ENCODE measurements around the gene CTDSP1.

CTDSP1 gene

DNA sequence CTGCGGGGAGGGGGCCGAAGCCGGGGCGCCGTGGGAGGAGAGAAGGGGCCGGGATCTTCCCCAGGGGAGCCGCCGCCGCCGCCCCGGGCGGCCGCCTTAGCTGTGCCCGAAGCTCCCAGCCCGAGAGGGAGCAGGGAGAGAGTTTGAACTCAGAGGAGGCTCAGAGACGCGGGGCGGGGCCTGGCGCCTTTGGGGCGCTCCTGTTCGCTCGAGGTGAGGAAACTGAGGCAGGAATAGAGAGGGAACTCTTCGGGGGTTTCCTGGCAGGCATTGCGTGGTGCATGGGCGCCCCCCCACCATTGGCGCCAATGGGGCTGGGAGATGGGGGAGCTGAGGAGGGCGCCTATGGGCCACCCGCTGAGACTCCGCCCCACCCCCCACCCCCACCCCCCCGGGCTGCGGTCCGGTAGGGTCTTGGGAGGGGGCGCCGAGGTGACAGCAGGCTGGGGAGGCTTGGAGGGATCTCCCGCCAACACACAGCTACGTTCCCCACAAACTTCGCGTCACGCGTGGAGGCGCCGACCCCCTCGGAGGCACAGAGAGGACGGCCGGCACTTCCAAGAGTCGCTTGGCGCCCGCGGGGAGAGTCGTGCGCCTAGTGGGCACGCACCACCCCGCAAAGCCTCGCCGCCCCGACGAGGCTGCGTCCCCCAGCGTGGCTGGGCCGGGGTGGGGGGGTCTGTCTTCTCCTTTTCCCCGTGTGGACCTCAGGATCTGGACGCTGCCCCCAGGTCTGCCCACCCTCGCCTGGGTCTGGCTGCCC is 680 bp downstream of the CTDSP1 start:
- DNase-seq (ENCODE audit: low read depth) = no peak

DNA sequence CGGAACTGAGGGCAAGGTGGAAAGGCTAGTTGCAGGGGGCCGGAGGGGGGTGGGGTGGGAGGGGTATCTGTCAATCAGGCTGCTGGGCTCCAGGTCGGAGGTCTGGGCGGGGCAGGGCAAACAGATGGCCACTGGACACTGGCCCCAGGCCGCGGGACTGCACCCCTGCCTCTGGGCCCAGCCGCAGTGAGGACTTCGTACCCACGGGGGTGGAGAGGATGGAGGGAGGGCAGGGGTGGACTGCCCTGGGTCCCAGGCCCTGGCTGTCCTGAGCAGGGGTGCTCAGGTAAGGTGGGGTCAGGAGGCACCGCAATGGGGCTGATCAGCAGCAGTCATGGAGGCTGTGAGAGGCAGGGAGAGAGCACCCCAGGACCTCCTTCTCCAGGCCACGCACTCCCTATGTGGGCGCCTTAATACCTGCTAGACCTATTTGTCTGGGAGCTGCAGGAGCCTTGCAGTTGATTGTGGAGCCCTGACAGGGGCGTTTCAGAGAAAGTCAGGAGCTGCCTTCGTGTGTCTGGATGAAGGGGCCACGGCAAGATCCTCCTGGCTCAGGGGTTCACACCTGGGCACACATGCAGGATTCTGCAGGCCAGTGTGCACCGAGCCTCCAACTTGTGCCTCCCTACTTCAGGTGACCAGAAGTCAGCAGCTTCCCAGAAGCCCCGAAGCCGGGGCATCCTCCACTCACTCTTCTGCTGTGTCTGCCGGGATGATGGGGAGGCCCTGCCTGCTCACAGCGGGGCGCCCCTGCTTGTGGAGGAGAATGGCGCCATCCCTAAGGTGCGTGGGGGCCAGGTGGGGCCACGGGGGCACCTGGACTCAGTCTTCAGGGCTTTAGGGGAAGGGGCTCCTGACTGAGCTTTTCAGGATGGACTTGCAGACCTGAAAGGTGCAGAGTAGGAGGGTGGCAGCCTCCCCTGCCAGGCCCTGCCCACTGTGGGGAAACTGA is 1.5 kb downstream of the CTDSP1 start:
- DNase-seq (ENCODE audit: low read depth) = no peak

DNA sequence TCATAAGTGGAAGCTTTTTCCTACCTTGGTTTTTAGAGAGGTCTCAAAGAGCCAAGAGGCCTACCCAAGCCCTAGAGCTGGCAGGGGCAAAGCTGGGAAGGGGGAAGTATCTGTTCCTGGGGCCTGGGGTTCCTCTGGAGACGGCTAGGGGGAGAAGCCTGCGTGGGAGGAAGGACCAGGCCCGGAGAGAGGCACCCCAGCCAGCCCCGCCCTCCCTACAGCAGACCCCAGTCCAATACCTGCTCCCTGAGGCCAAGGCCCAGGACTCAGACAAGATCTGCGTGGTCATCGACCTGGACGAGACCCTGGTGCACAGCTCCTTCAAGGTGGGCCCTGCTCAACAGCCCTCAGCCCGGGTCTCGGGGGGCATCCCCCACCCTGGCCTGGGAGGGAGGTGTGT is 2.2 kb downstream of the CTDSP1 start:
- DNase-seq (ENCODE audit: low read depth) = no peak

DNA sequence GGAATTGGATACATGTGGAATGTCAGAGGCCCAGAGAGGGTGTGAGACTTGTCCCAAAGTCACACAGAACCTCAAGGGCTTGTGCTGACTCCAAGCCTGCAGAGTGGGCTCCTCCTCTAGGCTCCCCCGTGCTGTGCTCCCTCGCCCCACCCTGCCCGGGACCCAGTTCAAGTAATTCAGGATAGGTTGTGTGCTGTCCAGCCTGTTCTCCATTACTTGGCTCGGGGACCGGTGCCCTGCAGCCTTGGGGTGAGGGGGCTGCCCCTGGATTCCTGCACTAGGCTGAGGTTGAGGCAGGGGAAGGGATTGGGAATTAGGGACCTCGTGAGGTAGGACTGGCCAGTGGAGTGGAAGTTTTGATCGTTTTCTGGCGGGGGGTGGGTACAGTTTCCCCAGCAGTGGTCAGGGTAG is 2.8 kb downstream of the CTDSP1 start:
- no peak for DNase-seq (ENCODE audit: low read depth)

DNA sequence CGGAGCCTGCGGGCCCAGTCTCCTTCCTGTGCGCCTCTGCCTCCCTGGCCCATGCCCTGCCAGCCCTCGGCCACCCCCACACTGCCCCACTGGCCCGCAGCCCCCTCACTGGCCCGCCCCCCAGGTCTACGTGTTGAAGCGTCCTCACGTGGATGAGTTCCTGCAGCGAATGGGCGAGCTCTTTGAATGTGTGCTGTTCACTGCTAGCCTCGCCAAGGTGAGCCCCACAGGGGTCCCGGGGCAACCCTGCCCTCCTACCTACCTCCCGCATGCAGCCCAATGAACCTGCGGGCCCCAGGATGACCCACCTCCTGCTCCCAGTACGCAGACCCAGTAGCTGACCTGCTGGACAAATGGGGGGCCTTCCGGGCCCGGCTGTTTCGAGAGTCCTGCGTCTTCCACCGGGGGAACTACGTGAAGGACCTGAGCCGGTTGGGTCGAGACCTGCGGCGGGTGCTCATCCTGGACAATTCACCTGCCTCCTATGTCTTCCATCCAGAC is 3.3 kb downstream of the CTDSP1 start:
- DNase-seq (ENCODE audit: low read depth) = no peak

DNA sequence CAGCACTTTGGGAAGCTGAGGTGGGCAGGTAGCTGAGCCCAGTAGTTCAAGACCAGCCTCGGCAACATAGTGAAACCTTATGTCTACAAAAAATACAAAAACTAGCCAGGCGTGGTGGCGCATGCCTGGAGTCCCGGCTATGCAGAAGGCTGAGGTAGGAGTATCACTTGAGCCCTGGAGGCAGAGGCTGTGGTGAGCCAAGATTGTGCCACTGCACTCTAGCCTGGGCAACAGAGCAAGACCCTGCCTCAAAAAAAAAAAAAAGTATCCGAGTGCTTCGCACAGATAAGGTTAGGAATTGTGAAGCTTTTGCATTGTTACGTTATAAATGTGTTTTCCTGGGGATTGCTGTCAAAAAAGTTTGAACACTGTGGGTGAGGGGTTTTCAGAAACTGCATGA is 4.1 kb downstream of the CTDSP1 start:
- DNase-seq (ENCODE audit: low read depth) = no peak

DNA sequence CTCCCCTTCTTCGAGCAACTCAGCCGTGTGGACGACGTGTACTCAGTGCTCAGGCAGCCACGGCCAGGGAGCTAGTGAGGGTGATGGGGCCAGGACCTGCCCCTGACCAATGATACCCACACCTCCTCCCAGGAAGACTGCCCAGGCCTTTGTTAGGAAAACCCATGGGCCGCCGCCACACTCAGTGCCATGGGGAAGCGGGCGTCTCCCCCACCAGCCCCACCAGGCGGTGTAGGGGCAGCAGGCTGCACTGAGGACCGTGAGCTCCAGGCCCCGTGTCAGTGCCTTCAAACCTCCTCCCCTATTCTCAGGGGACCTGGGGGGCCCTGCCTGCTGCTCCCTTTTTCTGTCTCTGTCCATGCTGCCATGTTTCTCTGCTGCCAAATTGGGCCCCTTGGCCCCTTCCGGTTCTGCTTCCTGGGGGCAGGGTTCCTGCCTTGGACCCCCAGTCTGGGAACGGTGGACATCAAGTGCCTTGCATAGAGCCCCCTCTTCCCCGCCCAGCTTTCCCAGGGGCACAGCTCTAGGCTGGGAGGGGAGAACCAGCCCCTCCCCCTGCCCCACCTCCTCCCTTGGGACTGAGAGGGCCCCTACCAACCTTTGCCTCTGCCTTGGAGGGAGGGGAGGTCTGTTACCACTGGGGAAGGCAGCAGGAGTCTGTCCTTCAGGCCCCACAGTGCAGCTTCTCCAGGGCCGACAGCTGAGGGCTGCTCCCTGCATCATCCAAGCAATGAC is 4.8 kb downstream of the CTDSP1 start:
- DNase-seq (ENCODE audit: low read depth) = no peak

DNA sequence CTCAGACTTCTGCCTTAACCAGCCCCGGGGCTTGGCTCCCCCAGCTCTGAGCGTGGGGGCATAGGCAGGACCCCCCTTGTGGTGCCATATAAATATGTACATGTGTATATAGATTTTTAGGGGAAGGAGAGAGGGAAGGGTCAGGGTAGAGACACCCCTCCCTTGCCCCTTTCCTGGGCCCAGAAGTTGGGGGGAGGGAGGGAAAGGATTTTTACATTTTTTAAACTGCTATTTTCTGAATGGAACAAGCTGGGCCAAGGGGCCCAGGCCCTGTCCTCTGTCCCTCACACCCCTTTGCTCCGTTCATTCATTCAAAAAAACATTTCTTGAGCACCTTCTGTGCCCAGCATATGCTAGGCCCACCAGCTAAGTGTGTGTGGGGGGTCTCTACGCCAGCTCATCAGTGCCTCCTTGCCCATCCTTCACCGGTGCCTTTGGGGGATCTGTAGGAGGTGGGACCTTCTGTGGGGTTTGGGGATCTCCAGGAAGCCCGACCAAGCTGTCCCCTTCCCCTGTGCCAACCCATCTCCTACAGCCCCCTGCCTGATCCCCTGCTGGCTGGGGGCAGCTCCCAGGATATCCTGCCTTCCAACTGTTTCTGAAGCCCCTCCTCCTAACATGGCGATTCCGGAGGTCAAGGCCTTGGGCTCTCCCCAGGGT is 5.5 kb downstream of the CTDSP1 start:
- DNase-seq (ENCODE audit: low read depth) = no peak

DNA sequence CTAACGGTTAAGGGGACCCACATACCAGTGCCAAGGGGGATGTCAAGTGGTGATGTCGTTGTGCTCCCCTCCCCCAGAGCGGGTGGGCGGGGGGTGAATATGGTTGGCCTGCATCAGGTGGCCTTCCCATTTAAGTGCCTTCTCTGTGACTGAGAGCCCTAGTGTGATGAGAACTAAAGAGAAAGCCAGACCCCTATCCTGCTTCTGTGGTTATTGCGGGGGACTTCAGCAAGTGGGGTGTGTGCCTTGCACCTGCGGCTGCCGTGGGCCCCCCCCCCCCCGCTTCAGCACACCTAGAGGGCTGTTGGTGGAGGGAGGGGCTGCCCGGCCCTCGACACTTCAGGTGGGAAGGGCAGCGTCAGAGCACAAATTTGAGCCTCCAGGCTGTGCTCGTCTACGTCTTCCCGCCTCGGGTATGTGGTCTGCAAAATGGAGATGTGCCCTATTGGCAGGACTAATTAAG is 6.1 kb downstream of the CTDSP1 start:
- no peak for DNase-seq (ENCODE audit: low read depth)

DNA sequence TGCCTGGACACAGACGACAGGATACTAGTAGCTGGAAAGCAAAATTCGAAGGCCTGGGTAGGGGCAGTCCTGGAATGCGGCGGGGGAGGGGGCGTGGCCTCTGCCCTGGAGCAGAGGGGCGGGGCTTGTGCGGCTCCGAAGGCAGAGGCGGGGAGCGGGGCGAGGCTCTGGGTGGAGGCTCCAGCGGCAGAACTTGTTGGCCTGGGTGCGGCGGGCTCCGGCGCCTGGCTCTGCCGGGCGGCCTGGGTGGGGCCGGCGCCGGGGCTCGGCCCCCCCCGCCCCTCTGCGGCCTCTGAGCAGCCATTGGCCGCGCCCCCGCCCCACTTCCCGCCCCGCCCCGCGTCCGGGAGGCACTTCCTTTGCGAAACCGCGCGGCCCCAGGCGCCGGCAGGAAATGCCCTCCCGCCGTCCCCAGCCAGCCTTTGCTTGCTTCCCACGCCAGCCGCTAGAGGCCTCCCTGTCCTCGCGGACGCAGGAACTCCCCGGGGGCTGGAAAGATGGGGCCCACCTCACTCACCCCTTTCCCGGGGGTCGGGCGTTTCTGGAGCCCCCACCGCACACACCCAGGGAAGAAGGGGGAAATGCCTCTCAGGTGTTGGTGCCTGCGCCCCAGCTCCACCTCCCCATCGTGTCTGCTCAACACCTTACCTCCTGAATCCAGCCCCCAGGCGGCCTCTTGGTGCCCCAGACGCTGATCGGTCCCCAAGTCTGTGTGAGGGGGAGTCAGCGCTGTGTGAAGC is 6.7 kb downstream of the CTDSP1 start:
- DNase-seq (ENCODE audit: low read depth) = peak; percentile 89

DNA sequence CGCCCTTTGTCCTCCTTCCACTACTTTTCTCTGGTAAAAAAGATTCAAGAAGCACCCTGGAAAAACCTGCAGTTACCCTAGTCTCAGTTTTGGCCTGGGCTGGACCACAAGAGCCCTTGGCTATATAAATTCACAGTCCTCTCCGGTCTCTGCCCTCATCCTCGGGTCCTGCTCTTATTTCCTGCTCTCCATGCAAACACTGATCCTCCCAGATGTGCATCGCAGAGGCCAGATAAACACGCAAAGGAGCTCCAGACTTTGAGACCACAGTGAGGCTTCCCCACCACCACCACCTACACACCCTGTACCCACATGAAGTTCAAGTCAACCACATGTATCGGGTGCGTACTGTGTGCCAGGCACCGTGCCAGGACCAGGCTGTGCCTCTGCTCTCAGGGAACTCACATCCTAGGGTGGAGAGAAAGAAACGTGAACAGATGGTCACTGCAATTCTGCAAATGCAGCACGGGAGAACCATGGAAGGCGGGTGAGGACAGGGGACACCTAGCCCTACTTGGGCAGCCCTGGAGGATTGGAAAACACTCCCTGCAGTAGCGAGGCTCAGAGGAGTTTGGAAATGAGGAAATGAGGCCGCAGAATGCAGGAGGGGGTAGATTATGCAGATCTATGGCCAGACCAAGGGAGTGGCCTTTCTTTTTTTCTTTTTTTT is 7.4 kb downstream of the CTDSP1 start:
- DNase-seq (ENCODE audit: low read depth) = peak; percentile 52

DNA sequence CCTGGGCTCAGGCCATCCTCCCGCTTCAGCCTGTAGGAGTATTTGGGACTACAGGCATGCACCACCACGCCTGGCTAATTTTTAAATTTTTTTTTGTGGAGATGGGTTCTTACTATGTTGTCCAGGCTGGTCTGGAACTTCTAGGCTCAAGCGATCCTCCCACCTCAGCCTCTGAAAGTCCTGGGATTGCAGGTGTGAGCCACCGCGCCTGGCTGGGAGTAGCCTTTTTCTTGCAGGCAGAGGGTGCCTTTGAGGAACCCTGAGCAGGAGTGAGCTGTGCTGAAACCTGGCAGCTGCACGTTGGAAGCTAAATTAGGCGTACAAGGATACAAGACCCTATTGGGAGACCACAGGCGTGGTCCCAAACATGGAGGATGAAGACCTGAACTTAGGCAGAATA is 8.0 kb downstream of the CTDSP1 start:
- no peak for DNase-seq (ENCODE audit: low read depth)

DNA sequence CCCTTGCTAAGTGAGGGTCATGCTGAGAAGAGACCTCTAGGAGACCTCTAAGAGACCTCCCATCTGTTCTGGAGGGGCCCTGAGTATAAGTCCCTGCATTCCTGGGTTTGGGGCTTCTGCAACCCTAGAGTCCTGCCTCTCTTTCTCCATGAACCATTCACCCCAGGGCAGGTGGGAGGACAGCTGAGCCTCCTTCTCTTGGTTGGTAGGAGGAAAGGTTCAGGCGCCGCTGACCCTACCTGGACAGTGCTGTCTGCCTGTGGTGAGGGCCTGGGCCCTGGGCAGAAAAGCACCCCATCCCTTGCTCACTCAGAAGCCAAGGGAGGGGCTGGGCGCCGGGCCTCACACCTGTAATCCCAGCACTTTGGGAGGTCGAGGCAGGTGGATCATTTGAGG is 18.7 kb downstream of the CTDSP1 start:
- DNase-seq (ENCODE audit: low read depth) = no peak

DNA sequence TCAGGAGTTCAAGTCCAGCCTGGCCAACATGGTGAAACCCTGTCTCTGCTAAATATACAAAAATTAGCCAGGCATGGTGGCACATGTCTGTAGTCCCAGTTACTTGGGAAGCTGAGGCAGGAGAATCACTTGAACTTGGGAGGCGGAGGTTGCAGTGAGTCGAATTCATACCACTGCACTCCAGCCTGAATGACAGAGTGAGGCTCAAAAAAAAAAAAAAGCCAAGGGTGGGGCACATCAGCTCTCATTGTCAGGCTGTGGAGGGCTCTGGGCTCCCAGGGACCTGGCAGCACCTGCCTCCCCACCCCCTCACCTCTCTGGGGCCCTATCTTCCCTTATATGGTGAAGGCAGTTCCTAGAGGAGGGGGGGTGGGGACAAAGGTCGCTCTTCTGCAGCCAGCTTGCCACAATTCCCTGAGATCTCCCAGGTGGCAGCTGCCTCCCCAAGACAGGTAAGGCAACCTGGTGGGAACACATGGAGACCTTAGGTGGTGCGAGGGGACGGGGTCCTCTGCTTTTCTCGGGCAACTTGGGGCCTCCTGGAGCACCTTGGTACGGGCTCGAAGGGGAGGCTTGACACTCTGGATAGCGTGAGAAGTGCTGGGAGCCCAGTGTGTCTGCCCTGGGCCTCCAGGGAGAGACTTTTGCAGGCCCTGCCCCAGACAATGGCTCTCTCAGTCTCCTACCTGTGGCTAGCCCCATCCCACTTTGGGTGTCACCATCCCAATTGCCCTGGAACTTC is 19.2 kb downstream of the CTDSP1 start, which contains the start of gene VIL1:
Gene VIL1 (plus strand): TSS at position 407 of the 742 bp plus-strand sequence. CDS start 4,656 bp downstream, outside the sequence.
- DNase-seq (ENCODE audit: low read depth) = no peak

DNA sequence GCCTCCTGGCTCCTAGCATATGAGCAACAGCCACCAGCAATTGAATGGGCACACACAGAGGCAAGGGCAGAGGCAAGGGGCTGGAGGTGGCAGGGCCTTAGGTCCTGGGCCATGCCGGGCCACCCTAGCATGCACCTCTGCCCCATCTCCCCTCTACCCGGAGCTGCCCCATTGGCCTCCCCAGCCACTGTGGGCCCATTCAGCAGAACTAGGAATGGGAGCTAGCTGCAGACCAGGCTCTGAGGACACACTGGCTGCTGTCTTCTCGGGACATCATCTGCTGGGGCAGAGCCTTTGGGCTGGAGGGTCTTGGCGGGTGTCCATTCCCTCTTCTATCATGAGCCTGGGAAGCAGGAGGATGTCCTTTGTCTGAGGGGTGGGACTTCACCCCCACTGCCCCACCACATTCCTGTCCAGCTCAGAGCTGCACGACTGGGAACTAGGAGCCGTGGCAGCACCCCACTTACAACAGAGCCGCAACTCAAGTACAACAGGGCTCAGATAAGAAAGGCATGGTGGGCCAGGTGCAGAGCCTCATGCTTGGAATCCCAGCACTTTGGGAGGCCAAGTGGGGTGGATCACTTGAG is 20.1 kb downstream of the CTDSP1 start:
- DNase-seq (ENCODE audit: low read depth) = no peak

DNA sequence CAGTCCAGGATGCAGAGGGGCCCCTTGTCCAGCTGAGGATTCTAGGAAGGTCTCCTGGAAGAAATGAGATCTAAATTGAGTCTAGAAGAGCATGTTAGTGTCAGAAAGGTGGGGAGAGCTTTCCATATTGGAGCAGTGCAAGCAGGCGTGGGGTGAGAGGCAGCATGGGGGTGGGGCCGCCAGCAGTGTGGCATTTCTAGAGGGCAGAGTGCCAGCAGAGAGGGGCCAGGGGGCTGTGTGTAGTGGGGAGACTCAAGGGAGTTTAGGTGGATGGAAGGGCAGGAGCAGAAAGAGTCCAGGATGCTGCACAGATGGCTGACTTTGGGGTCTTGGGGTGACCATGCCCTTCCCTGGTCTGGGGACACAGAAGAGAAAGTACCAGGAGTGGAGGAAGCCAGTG is 21.4 kb downstream of the CTDSP1 start:
- DNase-seq (ENCODE audit: low read depth) = no peak

DNA sequence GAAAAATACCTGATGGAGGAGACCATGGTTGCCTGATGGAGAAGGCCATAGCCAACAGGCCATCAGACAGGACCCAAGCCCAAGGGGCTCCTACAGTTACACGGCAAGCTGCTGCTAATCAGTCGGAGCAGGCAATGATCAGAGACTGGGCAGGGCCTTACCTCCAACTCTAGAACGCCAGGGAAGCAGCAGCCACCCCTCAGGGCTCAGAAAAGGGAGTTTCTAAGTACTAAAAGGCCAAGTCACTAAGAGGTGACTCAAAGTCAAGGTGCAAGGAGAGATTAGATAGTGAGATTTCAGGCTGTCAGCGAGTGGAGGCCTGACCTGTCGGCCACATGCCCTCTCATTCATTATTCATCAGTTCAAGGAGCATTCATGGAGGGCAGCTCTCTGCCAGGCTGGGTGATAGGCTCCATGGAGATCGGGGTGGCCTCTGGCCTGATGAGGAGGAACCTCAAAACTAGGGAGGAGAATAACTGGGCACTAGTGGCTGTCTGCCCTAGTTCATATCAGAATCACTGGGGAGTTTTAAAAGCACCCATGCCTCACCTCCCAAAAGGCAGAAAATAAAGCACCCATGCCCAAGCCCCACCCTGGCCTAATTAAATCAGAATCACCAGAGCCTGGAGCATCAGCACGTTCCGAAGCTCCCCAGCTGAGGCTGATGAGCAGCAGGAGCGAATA is 22.9 kb downstream of the CTDSP1 start:
- no peak for DNase-seq (ENCODE audit: low read depth)

DNA sequence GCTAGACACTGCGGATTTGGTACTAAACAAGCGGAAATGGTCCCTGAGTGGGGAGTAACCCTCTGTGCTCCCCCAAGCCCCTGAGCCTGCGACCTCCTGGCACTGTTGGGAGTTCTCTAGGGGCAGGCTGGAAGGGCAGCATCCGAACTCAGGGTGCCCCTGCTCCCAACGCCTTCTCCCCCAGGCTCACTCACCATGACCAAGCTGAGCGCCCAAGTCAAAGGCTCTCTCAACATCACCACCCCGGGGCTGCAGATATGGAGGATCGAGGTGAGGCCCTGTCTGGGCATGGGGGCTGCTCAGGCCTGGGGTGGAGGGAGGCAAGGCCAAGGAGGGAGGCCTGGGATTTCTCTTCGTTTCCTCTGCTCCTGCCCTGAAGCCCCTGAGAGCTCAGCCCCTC is 23.9 kb downstream of the CTDSP1 start:
- DNase-seq (ENCODE audit: low read depth) = no peak

DNA sequence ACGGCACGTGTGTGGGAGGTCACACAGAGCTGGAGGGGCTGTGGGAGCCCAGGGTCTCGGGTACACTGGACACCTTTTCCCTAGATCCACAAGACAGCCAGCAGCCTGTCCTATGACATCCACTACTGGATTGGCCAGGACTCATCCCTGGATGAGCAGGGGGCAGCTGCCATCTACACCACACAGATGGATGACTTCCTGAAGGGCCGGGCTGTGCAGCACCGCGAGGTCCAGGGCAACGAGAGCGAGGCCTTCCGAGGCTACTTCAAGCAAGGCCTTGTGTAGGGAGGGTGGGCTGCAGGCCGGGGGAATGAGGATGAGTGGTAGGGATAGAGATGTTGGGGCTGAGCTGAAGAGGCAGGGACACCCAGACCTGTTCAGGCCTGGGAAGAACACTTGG is 25.9 kb downstream of the CTDSP1 start:
- no peak for DNase-seq (ENCODE audit: low read depth)

Data from activated gamma-delta T cell treated with anti-CD3 and anti-CD28 coated beads, Interleukin-2, amount 50 U/mL, for 16 hours (primary cell).